Neuronal stem cell (in vitro differentiated cells): ENCODE results near the gene WDR88.

Source experiments
- DNase-seq: peaks from one replicate; pipeline ENCODE4 v3.0.0-alpha.2; 2013; ENCODE audit warnings: low spot score
- H2AFZ ChIP-seq: one replicate; pipeline ENCODE4 v1.6.1; 2013; ENCODE audit warnings: mild to moderate bottlenecking, low read length, inconsistent platforms
- H2AK5ac ChIP-seq: 2 replicates; pipeline ENCODE4 v1.6.1; 2013; ENCODE audit warnings: low read depth, mild to moderate bottlenecking, inconsistent platforms, low read length, moderate library complexity, mixed read lengths
- H2BK120ac ChIP-seq: 2 replicates; pipeline ENCODE4 v1.6.1; 2013; ENCODE audit warnings: low read depth, mild to moderate bottlenecking, inconsistent platforms, low read length, moderate library complexity, mixed read lengths
- H2BK12ac ChIP-seq: one replicate; pipeline ENCODE4 v1.6.1; 2013; ENCODE audit warnings: low read length, inconsistent platforms
- H2BK15ac ChIP-seq: 2 replicates; pipeline ENCODE4 v1.6.1; 2013; ENCODE audit warnings: mild to moderate bottlenecking, low read length, inconsistent platforms, mixed read lengths
- H2BK5ac ChIP-seq: one replicate; pipeline ENCODE4 v1.6.1; 2013; ENCODE audit warnings: inconsistent platforms, mild to moderate bottlenecking, low read length, moderate library complexity
- H3K14ac ChIP-seq: one replicate; pipeline ENCODE4 v1.6.1; 2013; ENCODE audit warnings: low read length, inconsistent platforms
- H3K18ac ChIP-seq: 2 replicates; pipeline ENCODE4 v1.6.1; 2013; ENCODE audit warnings: low read length, inconsistent platforms
- H3K23ac ChIP-seq: 2 replicates; pipeline ENCODE4 v1.6.1; 2013; ENCODE audit warnings: low read depth, mild to moderate bottlenecking, mixed read lengths, low read length, inconsistent platforms; ENCODE audit not compliant: poor library complexity
- H3K27ac ChIP-seq: replicated peaks from 3 replicates; pipeline ENCODE4 v1.5.1; 2013; ENCODE audit warnings: low read length, inconsistent platforms
- H3K27me3 ChIP-seq, 3 experiments: 2 replicates each; pipeline ENCODE4 v1.6.1; 2013; ENCODE audit warnings: low read length in 3 of 3, mild to moderate bottlenecking in 2 of 3, inconsistent platforms in 1 of 3, low read depth in 1 of 3, mixed read lengths in 1 of 3, moderate library complexity in 1 of 3; ENCODE audit not compliant: control insufficient read depth in 3 of 3, insufficient read depth in 3 of 3
- H3K36me3 ChIP-seq, 2 donors: replicated peaks in 1 of 2; 2 replicates each; pipeline ENCODE4 v1.6.1; 2013; ENCODE audit warnings: low read length in 2 of 2; ENCODE audit not compliant: control insufficient read depth in 2 of 2, insufficient read depth in 2 of 2
- H3K4ac ChIP-seq: 2 replicates; pipeline ENCODE4 v1.6.1; 2013; ENCODE audit warnings: inconsistent platforms, mild to moderate bottlenecking, low read length, moderate library complexity
- H3K4me1 ChIP-seq, 2 donors: 1 replicate in 1 of 2; 2 replicates in 1 of 2; pipeline ENCODE4 v1.6.1; 2013; ENCODE audit warnings: low read length in 2 of 2, low read depth in 1 of 2; ENCODE audit not compliant: control insufficient read depth in 2 of 2, insufficient read depth in 1 of 2
- H3K4me2 ChIP-seq: one replicate; pipeline ENCODE4 v1.6.1; 2013; ENCODE audit warnings: mild to moderate bottlenecking, low read length, inconsistent platforms; ENCODE audit not compliant: insufficient read depth, poor library complexity, severe bottlenecking
- H3K4me3 ChIP-seq, 2 donors: 2 replicates each; pipeline ENCODE4 v1.5.1; 2013; ENCODE audit warnings: low read length in 2 of 2, mild to moderate bottlenecking in 2 of 2, inconsistent platforms in 1 of 2, moderate library complexity in 1 of 2
- H3K79me1 ChIP-seq: one replicate; pipeline ENCODE4 v1.6.1; 2013; ENCODE audit warnings: low read depth, mild to moderate bottlenecking, inconsistent platforms, low read length, moderate library complexity
- H3K9ac ChIP-seq: one replicate; pipeline ENCODE4 v1.6.1; 2013; ENCODE audit warnings: mild to moderate bottlenecking, low read depth, low read length, inconsistent platforms; ENCODE audit not compliant: poor library complexity
- H3K9me3 ChIP-seq, 2 donors: replicated peaks in 1 of 2; 2 replicates each; pipeline versions ENCODE3 to v1.6.1; 2013; ENCODE audit warnings: low read length in 2 of 2, mild to moderate bottlenecking in 2 of 2, inconsistent platforms in 1 of 2, low read depth in 1 of 2, mixed read lengths in 1 of 2, moderate library complexity in 1 of 2; ENCODE audit not compliant: control insufficient read depth in 2 of 2, insufficient read depth in 1 of 2
- H4K8ac ChIP-seq: one replicate; pipeline ENCODE4 v1.6.1; 2013; ENCODE audit warnings: low read depth, mild to moderate bottlenecking, inconsistent platforms, low read length, moderate library complexity
- H4K91ac ChIP-seq: one replicate; pipeline ENCODE4 v1.6.1; 2013; ENCODE audit warnings: low read length, low read depth, mild to moderate bottlenecking, inconsistent platforms; ENCODE audit not compliant: poor library complexity
- WGBS, 2 donors: extraction: QIAGEN DNeasy Blood & Tissue Kit; methylation state at CpG; one replicate each; pipeline ENCODE4 v1.1.7; 2013; ENCODE audit warnings: missing lambda C conversion rate in 2 of 2, mixed read lengths in 1 of 2; ENCODE audit not compliant: insufficient read length in 2 of 2, insufficient replicate concordance in 1 of 2; ENCODE audit errors: extremely low coverage in 2 of 2; 5-methylcytosine and 5-hydroxymethylcytosine counted together

WDR88 gene

DNA sequence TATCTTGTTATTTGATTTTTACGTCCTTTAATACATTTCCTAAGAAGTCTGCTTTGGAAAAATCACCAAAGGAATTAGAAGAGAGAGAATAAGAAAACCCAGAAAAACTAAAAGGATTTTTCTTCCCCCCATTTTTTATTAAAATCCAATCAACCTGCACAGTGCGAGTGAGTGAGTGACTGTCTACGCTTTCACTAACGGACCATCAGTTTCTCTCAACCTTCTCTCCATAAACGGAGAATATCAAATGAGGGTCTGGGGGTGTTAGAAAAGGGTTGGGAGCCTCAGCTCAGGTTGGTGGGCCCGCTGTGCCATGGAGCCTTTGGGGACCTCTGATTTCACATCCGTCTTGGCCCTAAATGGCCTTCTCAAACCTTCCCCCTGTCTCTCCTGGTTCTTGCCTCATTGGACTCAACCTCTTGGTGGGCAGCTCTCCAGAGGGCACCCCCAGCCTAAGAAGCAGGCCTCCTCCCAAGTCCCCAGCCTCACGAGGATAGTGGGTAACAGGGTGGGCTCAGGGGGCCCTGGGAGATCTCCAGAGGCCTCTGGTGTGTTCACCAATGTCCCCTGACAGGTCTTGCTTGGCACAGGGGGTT lies 61.5 kb downstream of the WDR88 start:
- H3K27me3 ChIP-seq = peaks cover 0 to 3% (median 0%) of the 10 kb centered on the region in 3 experiments
- peak overlapping the region; percentile 69 for H2BK15ac ChIP-seq
- no peak for DNase-seq
- no peak overlapping the region for H4K8ac ChIP-seq
- no peak overlapping the region for H4K91ac ChIP-seq
- peak overlapping the region; percentile 61 for H3K18ac ChIP-seq
- H2BK5ac ChIP-seq = no peak overlapping the region
- no peak overlapping the region for H3K9ac ChIP-seq
- peak overlapping the region; percentile 76 for H3K23ac ChIP-seq
- no peaks in the 10 kb centered on the region for H3K9me3 ChIP-seq
- no peak overlapping the region for H3K4ac ChIP-seq
- peak overlapping the region in 1 of 2 donors; percentile 72 for H3K4me3 ChIP-seq
- H3K14ac ChIP-seq = no peak overlapping the region
- no peak overlapping the region for H3K27ac ChIP-seq
- H2AFZ ChIP-seq = peak overlapping the region; percentile 92
- no peak overlapping the region for H2BK120ac ChIP-seq
- no peak overlapping the region for H2BK12ac ChIP-seq
- no CpG with 5 or more reads among the region's 8 CpGs for WGBS, 2 donors
- H2AK5ac ChIP-seq = peak overlapping the region; percentile 41
- peaks cover 3 to 8% of the 10 kb centered on the region in 2 donors for H3K4me1 ChIP-seq
- H3K36me3 ChIP-seq = peaks cover 6 to 24% of the 10 kb centered on the region in 2 donors
- H3K4me2 ChIP-seq = peak overlapping the region; percentile 64
- H3K79me1 ChIP-seq = peaks cover 3% of the 10 kb centered on the region

DNA sequence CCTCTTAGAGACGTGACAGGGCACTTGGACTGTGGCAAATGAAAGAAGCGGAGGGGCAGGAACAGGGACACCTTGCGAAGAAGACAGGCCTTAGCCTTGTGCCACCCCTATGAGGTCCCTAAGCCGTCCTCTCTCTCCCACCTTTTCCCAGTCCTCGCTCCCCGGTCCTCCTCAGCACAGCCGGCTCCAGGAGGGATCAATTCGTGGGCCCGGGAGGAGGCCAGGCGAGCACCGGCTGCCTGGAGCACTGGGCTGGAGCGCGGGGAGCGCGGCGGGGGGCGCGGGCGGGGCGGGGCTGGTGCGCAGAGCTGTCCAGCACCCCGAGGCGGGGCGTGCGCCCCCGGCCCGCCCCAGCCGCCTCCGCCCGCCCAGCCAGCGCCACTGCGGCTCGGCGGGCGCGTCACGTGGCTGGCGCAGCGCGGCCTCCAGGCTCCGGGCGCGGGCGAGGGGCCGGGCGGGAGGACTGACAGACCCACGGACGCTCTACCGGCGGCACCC lies 62.0 kb downstream of the WDR88 start, which contains the start of gene LRP3:
Gene LRP3 (plus strand): TSS at position 466 of the 498 bp plus-strand sequence. CDS start 456 bp downstream, outside the sequence.
- Histone ChIP-seq H2BK15ac (peak within 1 kb of the TSS; percentile 69), H3K4me1 (peaks cover 3 to 8% of the 10 kb centered on the region in 2 donors), H3K9ac (peak within 1 kb of the TSS; percentile 68), H3K36me3 (peaks cover 7 to 30% of the 10 kb centered on the region in 2 donors), H3K4ac (no peak within 1 kb of the TSS), H2BK120ac (no peak within 1 kb of the TSS), H3K27me3 (peaks cover 0 to 3% (median 0%) of the 10 kb centered on the region in 3 experiments), H3K18ac (peak within 1 kb of the TSS; percentile 84), H2AFZ (peak within 1 kb of the TSS; percentile 92), H2AK5ac (peak within 1 kb of the TSS; percentile 46), H3K9me3 (no peaks in the 10 kb centered on the region), H3K4me3 (peak within 1 kb of the TSS; percentile 72 to 90), H3K27ac (no peak within 1 kb of the TSS), H2BK12ac (no peak within 1 kb of the TSS), H3K4me2 (peak within 1 kb of the TSS; percentile 89), H3K79me1 (peaks cover 3% of the 10 kb centered on the region), H3K23ac (peak within 1 kb of the TSS; percentile 76), H4K91ac (no peak within 1 kb of the TSS), H2BK5ac (no peak within 1 kb of the TSS), H4K8ac (no peak within 1 kb of the TSS), H3K14ac (peak within 1 kb of the TSS; percentile 21)
- WGBS, 2 donors = no CpG with 5 or more reads among the region's 50 CpGs
- no peak for DNase-seq

DNA sequence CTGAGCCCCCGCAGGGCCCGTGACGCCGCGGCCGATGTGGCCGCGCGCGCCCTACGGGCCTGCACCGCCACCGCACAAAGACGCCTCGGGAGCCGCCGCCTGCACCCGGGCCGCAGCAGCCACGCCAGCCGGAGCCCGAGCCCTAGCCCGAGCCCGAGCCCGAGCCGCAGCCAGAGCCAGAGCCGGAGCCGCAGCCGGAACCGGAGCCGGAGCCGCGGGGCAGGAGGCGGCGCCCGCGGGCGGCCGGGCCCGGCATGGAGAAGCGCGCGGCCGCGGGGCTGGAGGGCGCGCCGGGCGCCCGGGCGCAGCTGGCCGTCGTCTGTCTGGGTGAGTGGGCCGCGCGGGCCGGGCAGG lies 62.6 kb downstream of the WDR88 start:
- Histone ChIP-seq H3K27ac (no peak overlapping the region), H3K4me2 (peak overlapping the region; percentile 89)

DNA sequence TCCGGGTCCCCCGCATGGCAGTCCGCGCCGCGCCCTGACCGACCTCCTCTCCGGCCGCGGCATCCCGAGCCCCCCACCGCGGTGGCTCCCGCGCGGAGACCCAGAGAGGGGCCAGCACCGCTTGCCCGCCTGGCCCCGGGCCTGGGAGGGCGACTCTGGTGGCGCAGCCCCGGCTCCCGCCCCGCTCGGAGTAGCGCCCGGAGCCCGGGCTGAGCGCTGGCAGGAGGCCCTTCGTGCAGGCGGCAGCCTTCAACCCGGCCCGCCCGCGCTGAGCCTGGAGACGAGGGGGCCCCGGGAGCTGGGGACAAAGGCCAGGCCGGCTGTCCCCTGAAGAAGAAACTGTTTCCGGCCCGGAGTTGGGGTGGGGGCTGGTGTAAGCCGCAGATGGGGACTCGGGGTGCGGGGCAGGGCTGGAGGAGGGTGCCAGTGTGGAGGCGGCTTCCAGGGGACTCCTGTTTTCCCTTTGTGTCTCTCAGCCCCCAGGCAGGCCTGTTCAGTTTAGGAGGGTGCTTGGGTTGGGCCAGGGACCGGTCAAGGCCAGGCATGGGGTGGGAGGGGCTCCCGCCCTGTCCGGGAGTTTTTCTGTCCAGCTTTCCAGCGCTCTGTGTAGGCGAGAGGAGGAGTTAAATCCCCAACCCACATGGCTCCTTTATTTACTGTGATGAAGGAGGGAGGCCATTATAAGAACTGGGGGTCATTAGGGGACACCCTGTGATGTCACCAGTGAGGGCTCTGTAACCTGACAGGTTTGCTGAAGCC lies 63.2 kb downstream of the WDR88 start:
- Histone ChIP-seq H2BK12ac (no peak overlapping the region), H3K4ac (no peak overlapping the region), H3K14ac (peak overlapping the region; percentile 21), H3K36me3 (peaks cover 14 to 38% of the 10 kb centered on the region in 2 donors), H3K18ac (peak overlapping the region; percentile 82), H3K27ac (no peak overlapping the region), H4K91ac (no peak overlapping the region), H2BK15ac (peak overlapping the region; percentile 67), H3K27me3 (peaks cover 0 to 3% (median 0%) of the 10 kb centered on the region in 3 experiments), H3K4me1 (peaks cover 3 to 8% of the 10 kb centered on the region in 2 donors), H2BK5ac (no peak overlapping the region), H2AFZ (peak overlapping the region; percentile 92), H2BK120ac (no peak overlapping the region), H4K8ac (no peak overlapping the region), H3K9ac (peak overlapping the region; percentile 68), H3K23ac (peak overlapping the region; percentile 44), H3K4me2 (peak overlapping the region; percentile 89), H3K9me3 (no peaks in the 10 kb centered on the region), H3K79me1 (peaks cover 3% of the 10 kb centered on the region), H3K4me3 (peak overlapping the region; percentile 72 to 90), H2AK5ac (peak overlapping the region; percentile 49)
- WGBS, 2 donors = no CpG with 5 or more reads among the region's 49 CpGs
- no peak for DNase-seq

More for the DNA sequence above, 62.6 kb downstream of the WDR88 start:
- Histone ChIP-seq H3K36me3 (peaks cover 9 to 34% of the 10 kb centered on the region in 2 donors), H2BK120ac (no peak overlapping the region), H3K79me1 (peaks cover 3% of the 10 kb centered on the region), H2AK5ac (no peak overlapping the region), H3K18ac (peak overlapping the region; percentile 84), H3K4me1 (peaks cover 3 to 8% of the 10 kb centered on the region in 2 donors), H4K8ac (no peak overlapping the region), H2BK12ac (no peak overlapping the region), H3K23ac (no peak overlapping the region), H3K9me3 (no peaks in the 10 kb centered on the region), H2AFZ (peak overlapping the region; percentile 92), H4K91ac (no peak overlapping the region), H3K9ac (peak overlapping the region; percentile 68), H3K4me3 (peak overlapping the region; percentile 72 to 90), H3K14ac (peak overlapping the region; percentile 21), H3K4ac (no peak overlapping the region), H3K27me3 (peaks cover 0 to 3% (median 0%) of the 10 kb centered on the region in 3 experiments), H2BK15ac (no peak overlapping the region), H2BK5ac (no peak overlapping the region)
- no CpG with 5 or more reads among the region's 57 CpGs for WGBS, 2 donors
- DNase-seq = no peak
